WTC11 (cell line): ENCODE results near the gene ATP5F1D. TPM values are rescaled to one million over a fixed set of nuclear protein-coding genes. Genes with fewer than 3 reads are reported as not detected.

Source experiments
- ATAC-seq: fragments of 200-7000 bp; cut with Tn5 transposase; 2 replicates; pipeline ENCODE4 v1.10.0; 2021; ENCODE audit warnings: mild to moderate bottlenecking, moderate library complexity
- CTCF ChIA-PET: fragments of 300-600 bp; sonication (Branson Sonifier 250); formaldehyde crosslinking; loops from one replicate; lab custom pipeline; 2021; ENCODE audit warnings: antibody characterized with exemption; lab: Charles Lee
- POLR2A ChIA-PET: fragments of 350-600 bp; sonication (Branson Sonifier 250); formaldehyde crosslinking; loops from one replicate; lab custom pipeline; 2021; ENCODE audit warnings: antibody characterized with exemption; lab: Charles Lee
- DNase-seq: peaks from one replicate; pipeline ENCODE4 v3.0.0; 2021; ENCODE audit warnings: low spot score
- H3K27ac Mint-ChIP-seq: 2 replicates; pipeline ENCODE4 v1.8.0; 2021; ENCODE audit warnings: mixed read lengths
- H3K27me3 Mint-ChIP-seq: 2 replicates; pipeline ENCODE4 v1.8.0; 2021; ENCODE audit warnings: low read depth, mild to moderate bottlenecking, moderate library complexity, mixed read lengths
- H3K36me3 Mint-ChIP-seq: 2 replicates; pipeline ENCODE4 v1.8.0; 2021; ENCODE audit warnings: mixed read lengths
- H3K4me1 Mint-ChIP-seq: 2 replicates; pipeline ENCODE4 v1.8.0; 2022; ENCODE audit warnings: mixed read lengths
- H3K4me3 Mint-ChIP-seq: 2 replicates; pipeline ENCODE4 v1.8.0; 2021; ENCODE audit warnings: mild to moderate bottlenecking, moderate library complexity, mixed read lengths
- H3K9me3 Mint-ChIP-seq: 2 replicates; pipeline ENCODE4 v1.8.0; 2021; ENCODE audit warnings: mixed read lengths
- AFF4 ChIP-seq: sonication (generic); formaldehyde crosslinking; IDR thresholded peaks from 2 replicates; pipeline ENCODE4 v1.8.1; 2023; ENCODE audit warnings: mild to moderate bottlenecking, missing genetic modification reagents, borderline replicate concordance
- E2F1 ChIP-seq: sonication (generic); formaldehyde crosslinking; IDR thresholded peaks from 2 replicates; pipeline ENCODE4 v1.8.0; 2022; ENCODE audit warnings: mild to moderate bottlenecking, missing genetic modification reagents
- E2F5 ChIP-seq: sonication (generic); formaldehyde crosslinking; IDR thresholded peaks from 2 replicates; pipeline ENCODE4 v1.8.1; 2022; ENCODE audit warnings: mild to moderate bottlenecking, moderate library complexity, missing genetic modification reagents
- ERG ChIP-seq: fragments of 250-450 bp; sonication (Bioruptor Pico); IDR thresholded peaks from 2 replicates; pipeline ENCODE4 v1.8.0; 2021; ENCODE audit warnings: mild to moderate bottlenecking
- FOXK1 ChIP-seq: sonication (generic); formaldehyde crosslinking; IDR thresholded peaks from 2 replicates; pipeline ENCODE4 v1.8.0; 2022; ENCODE audit warnings: mild to moderate bottlenecking, moderate library complexity, missing genetic modification reagents
- IRF2 ChIP-seq: sonication (generic); formaldehyde crosslinking; IDR thresholded peaks from 2 replicates; pipeline ENCODE4 v1.8.0; 2022; ENCODE audit warnings: low read depth, missing genetic modification reagents, borderline replicate concordance
- NFYB ChIP-seq: sonication (generic); formaldehyde crosslinking; conservative IDR thresholded peaks from 2 replicates; pipeline ENCODE4 v1.8.0; 2022; ENCODE audit warnings: low read depth, missing genetic modification reagents
- OVOL2 ChIP-seq: fragments of 250-450 bp; sonication (Bioruptor Pico); IDR thresholded peaks from 2 replicates; pipeline ENCODE4 v1.9.0; 2021; ENCODE audit warnings: mild to moderate bottlenecking, borderline replicate concordance
- SOX15 ChIP-seq: fragments of 250-450 bp; sonication (Bioruptor Pico); IDR thresholded peaks from 2 replicates; pipeline ENCODE4 v1.9.0; 2021; ENCODE audit warnings: mild to moderate bottlenecking
- TEAD1 ChIP-seq: sonication (generic); formaldehyde crosslinking; IDR thresholded peaks from 2 replicates; pipeline ENCODE4 v1.8.0; 2022; ENCODE audit warnings: mild to moderate bottlenecking, missing genetic modification reagents
- ZBTB43 ChIP-seq: sonication (generic); formaldehyde crosslinking; IDR thresholded peaks from 2 replicates; pipeline ENCODE4 v1.8.1; 2023; ENCODE audit warnings: mild to moderate bottlenecking, missing genetic modification reagents
- ZNF232 ChIP-seq: sonication (generic); formaldehyde crosslinking; IDR thresholded peaks from 2 replicates; pipeline ENCODE4 v1.8.0; 2022; ENCODE audit warnings: mild to moderate bottlenecking, missing genetic modification reagents
- ZNF425 ChIP-seq: fragments of 250-450 bp; sonication (Bioruptor Pico); conservative IDR thresholded peaks from 2 replicates; pipeline ENCODE4 v1.9.0; 2021; ENCODE audit warnings: mild to moderate bottlenecking
- ZNF512 ChIP-seq: sonication (generic); formaldehyde crosslinking; IDR thresholded peaks from 2 replicates; pipeline ENCODE4 v1.8.1; 2022; ENCODE audit warnings: missing genetic modification reagents, borderline replicate concordance
- ZNF532 ChIP-seq: fragments of 250-450 bp; sonication (Bioruptor Pico); IDR thresholded peaks from 2 replicates; pipeline ENCODE4 v1.9.0; 2021; ENCODE audit warnings: mild to moderate bottlenecking, borderline replicate concordance
- total RNA-seq: library from RNA; stranded (reverse); gene quantifications from 3 replicates; pipeline ENCODE4 v1.2.3, GENCODE V29; 2021

ATP5F1D gene
- total RNA-seq, 1 experiment from 2014 or later = 277 TPM

- peaks cover 7% of the 10 kb centered on the region for H3K27me3 Mint-ChIP-seq
- ChIA-PET POLR2A (interaction anchor here (0.5 kb wide), 1 partner anchor 15 kb away, joined by 3 read pairs; no protein-coding TSS in a partner anchor), CTCF (no interaction called here)
- H3K27ac Mint-ChIP-seq = peak overlapping the region; percentile 65; the same call in 1 of the 2 replicates
- H3K4me1 Mint-ChIP-seq = peaks cover 52% of the 10 kb centered on the region
- ATAC-seq = no peak
- no peak for DNase-seq
- H3K36me3 Mint-ChIP-seq = peaks cover 42% of the 10 kb centered on the region
- no peaks in the 10 kb centered on the region for H3K9me3 Mint-ChIP-seq
- no peak for TF ChIP-seq AFF4 (CRISPR knock-in tag)
- 0 out of 2 replicates have a peak, but pooled peaks have one; percentile 1 for TF ChIP-seq ZNF532 (CRISPR knock-in tag)
- no peak for TF ChIP-seq ZBTB43
- no peak for TF ChIP-seq FOXK1 (CRISPR knock-in tag)
- no peak for TF ChIP-seq OVOL2
- TF ChIP-seq SOX15 = no peak
- TF ChIP-seq ZNF425 (CRISPR knock-in tag) = no peak
- 0 out of 2 replicates have a peak, but pooled peaks have one; percentile 14 for TF ChIP-seq ERG (CRISPR knock-in tag)
- no peak for TF ChIP-seq TEAD1 (CRISPR knock-in tag)
- no peak for TF ChIP-seq E2F5 (CRISPR knock-in tag)
- TF ChIP-seq IRF2 (CRISPR knock-in tag) = no peak
- TF ChIP-seq ZNF232 (CRISPR knock-in tag) = no peak
- no peak for TF ChIP-seq ZNF512 (CRISPR knock-in tag)
- no peak for TF ChIP-seq NFYB
- no peak for TF ChIP-seq E2F1
- TF ChIP-seq, all 79 proteins: peak for 2
- H3K4me3 Mint-ChIP-seq = peak overlapping the region; percentile 79
Observed at GRCh38 chr19:1270854-1271527, 29.4 kb downstream of the ATP5F1D start.
